Measurements from ENCODE around the gene SLC12A1. TPM values are rescaled to one million over a fixed set of nuclear protein-coding genes. Genes with fewer than 3 reads are reported as not detected.

SLC12A1 gene
- total and polyA plus RNA-seq, 2 of the 8 experiments (the other 6 are each of a cell fraction or from before 2014, with no cell fraction given) = 0.63 to 1.0 TPM

DNA sequence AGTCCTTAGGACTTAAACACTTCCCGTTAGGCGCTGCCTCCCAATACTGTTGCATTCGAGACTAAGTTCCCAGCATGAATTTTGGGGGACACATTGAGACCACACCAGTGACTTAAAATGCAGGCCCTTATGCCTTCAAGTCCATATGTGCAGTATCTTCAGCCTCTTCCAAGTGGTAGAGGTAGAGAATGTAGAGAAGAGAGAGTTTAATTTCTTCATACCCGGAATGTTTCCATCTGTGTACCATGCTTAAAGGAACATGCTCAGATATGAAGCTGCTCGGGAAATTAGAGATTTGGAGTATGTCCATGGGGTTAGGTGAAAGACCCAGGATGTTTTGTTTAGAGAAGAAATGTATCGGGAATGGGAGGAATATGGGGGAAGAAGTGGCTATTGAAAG is 137.8 kb downstream of the SLC12A1 start:
- H3K9me3 ChIP-seq (ENCODE audit: insufficient read depth in 2 of 2, low read depth in 1 of 2, low read length in 1 of 2) = no peaks in the 10 kb centered on the region
- H4K8ac ChIP-seq (ENCODE audit: extremely low read depth, insufficient read depth, low read length) = no peak overlapping the region
- H4K91ac ChIP-seq (replicated peaks; ENCODE audit: insufficient read length, low read length) = no peak overlapping the region
- no peak overlapping the region for H2BK5ac ChIP-seq (ENCODE audit: low read depth, low read length)
- no peak overlapping the region for H3K23ac ChIP-seq (ENCODE audit: insufficient read length)
- H4K20me1 ChIP-seq (replicated peaks in 1 of 2; ENCODE audit: control insufficient read depth in 1 of 2, insufficient read depth in 2 of 2, low read length in 2 of 2) = peaks cover 0 to 2% of the 10 kb centered on the region in 2 experiments
- H3K79me1 ChIP-seq (ENCODE audit: low read depth, low read length) = no peaks in the 10 kb centered on the region
- ChIA-PET POLR2A (ENCODE audit: partially characterized antibody) (interaction anchor here (0.8 to 1.2 kb wide), 2 partner anchors 10 to 881 kb away, joined by 3 read pairs; no protein-coding TSS in a partner anchor), CTCF (ENCODE audit: partially characterized antibody) (interaction anchor here (0.6 to 1.3 kb wide), 2 partner anchors 9 to 45 kb away, joined by 4 read pairs; no protein-coding TSS in a partner anchor)
- H3K23me2 ChIP-seq (ENCODE audit: low read depth, low read length) = no peaks in the 10 kb centered on the region; the same call in 1 of the 2 replicates
- H3K18ac ChIP-seq (ENCODE audit: extremely low read depth, low read length) = no peak overlapping the region
- DNase-seq (ENCODE audit: low read depth in 1 of 2, low spot score in 2 of 2) (no peak), FAIRE-seq (no peak)
- TF ChIP-seq RAD21 (IDR thresholded peaks at IDR 0.05 in 1 of 2, conservative IDR thresholded peaks at IDR 0.05 in 1 of 2; ENCODE audit: low read depth in 2 of 2, low read length in 2 of 2) = no peak
- TF ChIP-seq RXRA (IDR thresholded peaks at IDR 0.05; ENCODE audit: insufficient read depth, low read depth, low read length) = no peak
- TF ChIP-seq SP1 (IDR thresholded peaks at IDR 0.05; ENCODE audit: low read depth, low read length) = no peak
- TF ChIP-seq, protein P1, sequence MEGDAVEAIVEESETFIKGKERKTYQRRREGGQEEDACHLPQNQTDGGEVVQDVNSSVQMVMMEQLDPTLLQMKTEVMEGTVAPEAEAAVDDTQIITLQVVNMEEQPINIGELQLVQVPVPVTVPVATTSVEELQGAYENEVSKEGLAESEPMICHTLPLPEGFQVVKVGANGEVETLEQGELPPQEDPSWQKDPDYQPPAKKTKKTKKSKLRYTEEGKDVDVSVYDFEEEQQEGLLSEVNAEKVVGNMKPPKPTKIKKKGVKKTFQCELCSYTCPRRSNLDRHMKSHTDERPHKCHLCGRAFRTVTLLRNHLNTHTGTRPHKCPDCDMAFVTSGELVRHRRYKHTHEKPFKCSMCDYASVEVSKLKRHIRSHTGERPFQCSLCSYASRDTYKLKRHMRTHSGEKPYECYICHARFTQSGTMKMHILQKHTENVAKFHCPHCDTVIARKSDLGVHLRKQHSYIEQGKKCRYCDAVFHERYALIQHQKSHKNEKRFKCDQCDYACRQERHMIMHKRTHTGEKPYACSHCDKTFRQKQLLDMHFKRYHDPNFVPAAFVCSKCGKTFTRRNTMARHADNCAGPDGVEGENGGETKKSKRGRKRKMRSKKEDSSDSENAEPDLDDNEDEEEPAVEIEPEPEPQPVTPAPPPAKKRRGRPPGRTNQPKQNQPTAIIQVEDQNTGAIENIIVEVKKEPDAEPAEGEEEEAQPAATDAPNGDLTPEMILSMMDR (IDR thresholded peaks at IDR 0.05; ENCODE audit: control extremely low read depth in 1 of 3, insufficient read depth in 1 of 3, low read depth in 1 of 3, low read length in 3 of 3) = no peak
- TF ChIP-seq BCL11A (IDR thresholded peaks at IDR 0.05; ENCODE audit: low read depth in 2 of 2, low read length in 2 of 2) = no peak
- TF ChIP-seq GABPA (IDR thresholded peaks at IDR 0.05; ENCODE audit: borderline replicate concordance, insufficient read depth, low read length) = no peak
- TF ChIP-seq PHF8 (conservative IDR thresholded peaks at IDR 0.05; ENCODE audit: low read depth, low read length) = no peak
- 95 to 100% methylated on average over 1 to 6 of the region's 6 CpGs for WGBS, 2 experiments (ENCODE audit: extremely low coverage in 1 of 2, insufficient coverage in 1 of 2, insufficient read length in 1 of 2, insufficient replicate concordance in 2 of 2, low coverage in 1 of 2, low lambda C conversion rate in 2 of 2, missing lambda C conversion rate in 1 of 2)
- no peak overlapping the region for H3K27ac ChIP-seq (ENCODE audit: low read depth, low read length)
- H3K79me2 ChIP-seq (ENCODE audit: control insufficient read depth in 1 of 2, insufficient read depth in 2 of 2, low read length in 2 of 2) = no peaks in the 10 kb centered on the region
- no peak overlapping the region for H2BK15ac ChIP-seq (ENCODE audit: low read length)
- no peak overlapping the region for H3K4me3 ChIP-seq (ENCODE audit: extremely low read depth in 1 of 4, insufficient read depth in 2 of 4, low read depth in 3 of 4, low read length in 4 of 4)
- no peak overlapping the region for H3K56ac ChIP-seq (replicated peaks; ENCODE audit: insufficient read length, low read depth, low read length)
- H2BK12ac ChIP-seq (ENCODE audit: low read depth, low read length) = no peak overlapping the region
- no peak overlapping the region for H2BK120ac ChIP-seq (replicated peaks; ENCODE audit: low read depth, low read length)
- peaks cover 6 to 44% (median 30%) of the 10 kb centered on the region in 4 experiments; a peak in 7 of 8 replicates for H3K36me3 ChIP-seq (ENCODE audit: control insufficient read depth in 2 of 4, insufficient read depth in 4 of 4, low read length in 3 of 4)
- H2BK20ac ChIP-seq (ENCODE audit: low read length) = no peak overlapping the region
- H3K4me2 ChIP-seq (ENCODE audit: insufficient read depth in 1 of 2, low read depth in 2 of 2, low read length in 2 of 2) = no peak overlapping the region
- no peak overlapping the region for H3K4ac ChIP-seq (replicated peaks; ENCODE audit: insufficient read length, low read depth, low read length)
- no peak overlapping the region for H2AK5ac ChIP-seq (ENCODE audit: low read depth, low read length)
- no peak overlapping the region for H3K9ac ChIP-seq (replicated peaks in 1 of 4; ENCODE audit: extremely low read depth in 1 of 4, low read depth in 3 of 4, low read length in 3 of 4)
- no peak overlapping the region for H2AFZ ChIP-seq (ENCODE audit: low read length)
- no peaks in the 10 kb centered on the region for H3K27me3 ChIP-seq (replicated peaks in 1 of 4; ENCODE audit: control insufficient read depth in 3 of 4, extremely low read depth in 1 of 4, insufficient read depth in 3 of 4, low read length in 3 of 4)
- no peak overlapping the region for H3K14ac ChIP-seq (ENCODE audit: insufficient read length)
- no peak overlapping the region for H4K5ac ChIP-seq (ENCODE audit: insufficient read length, low read depth, low read length)
- H3K4me1 ChIP-seq (replicated peaks in 1 of 4; ENCODE audit: control insufficient read depth in 3 of 4, insufficient read depth in 4 of 4, low read length in 3 of 4) = no peaks in the 10 kb centered on the region

Measured in H1 (cell line).